ENCODE data around the gene STRIP1.
"Not testable (repeated sequence)": the region's sequence is repeated elsewhere in the genome, so short reads cannot be mapped to it uniquely, and the experiment has no call there.

The STRIP1 gene

DNA sequence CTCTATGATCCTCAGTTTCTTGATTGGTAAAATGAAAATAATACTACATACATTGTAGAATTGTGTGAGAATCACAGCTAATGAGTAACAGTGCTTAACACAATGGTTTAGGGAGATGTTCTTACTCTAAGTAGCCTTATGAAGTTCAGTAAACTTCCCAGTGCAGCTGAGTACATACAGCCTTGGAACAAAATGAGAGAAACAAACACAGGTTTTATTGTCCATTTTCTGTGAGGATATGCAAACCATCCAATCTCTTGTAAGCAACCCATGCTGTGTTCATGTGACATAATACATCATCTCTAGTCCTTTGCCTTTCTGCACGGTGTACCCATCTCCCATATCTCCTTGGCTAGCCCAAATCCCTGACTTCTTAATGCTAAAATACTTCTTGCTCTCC, 14.7 kb upstream of the STRIP1 start:
- in situ Hi-C loops (cut with MboI; ENCODE audit: low sequenced_read_pairs), result no loop called here
- Histone ChIP-seq H3K36me3 (replicated peaks) (peaks cover 83% of the 10 kb centered on the region), H3K27me3 (ENCODE audit: low read depth) (no peaks in the 10 kb centered on the region), H3K9me3 (no peaks in the 10 kb centered on the region), H3K4me1 (no peaks in the 10 kb centered on the region), H3K4me3 (no peak overlapping the region)
- no peak for DNase-seq (ENCODE audit: low spot score in 2 of 2)

DNA sequence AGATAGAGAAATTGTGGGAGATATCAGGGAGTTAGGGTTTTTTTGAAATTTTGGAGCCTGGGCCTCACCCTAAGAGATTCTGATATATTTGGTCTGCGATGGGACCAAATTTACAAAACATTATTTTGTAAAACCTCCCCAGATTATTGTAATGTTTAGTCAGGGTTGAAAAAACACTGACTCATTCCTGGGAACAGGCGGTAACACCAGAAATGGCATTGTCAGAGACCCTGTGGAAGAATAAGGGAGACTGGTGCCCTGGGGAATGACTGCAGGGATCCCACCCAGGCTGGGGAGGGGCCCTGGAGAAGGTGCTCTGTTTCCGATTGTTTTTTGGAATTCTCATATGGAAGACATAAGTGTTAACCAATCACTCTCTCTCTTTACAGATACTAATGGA, 13.1 kb upstream of the STRIP1 start:
- in situ Hi-C loops (cut with MboI; ENCODE audit: low sequenced_read_pairs), result no loop called here
- no peak overlapping the region for H3K4me3 ChIP-seq
- no peaks in the 10 kb centered on the region for H3K27me3 ChIP-seq (ENCODE audit: low read depth)
- H3K36me3 ChIP-seq (replicated peaks), result peaks cover 68% of the 10 kb centered on the region
- H3K4me1 ChIP-seq, result no peaks in the 10 kb centered on the region
- DNase-seq (ENCODE audit: low spot score in 2 of 2), result no peak
- no peaks in the 10 kb centered on the region for H3K9me3 ChIP-seq

DNA sequence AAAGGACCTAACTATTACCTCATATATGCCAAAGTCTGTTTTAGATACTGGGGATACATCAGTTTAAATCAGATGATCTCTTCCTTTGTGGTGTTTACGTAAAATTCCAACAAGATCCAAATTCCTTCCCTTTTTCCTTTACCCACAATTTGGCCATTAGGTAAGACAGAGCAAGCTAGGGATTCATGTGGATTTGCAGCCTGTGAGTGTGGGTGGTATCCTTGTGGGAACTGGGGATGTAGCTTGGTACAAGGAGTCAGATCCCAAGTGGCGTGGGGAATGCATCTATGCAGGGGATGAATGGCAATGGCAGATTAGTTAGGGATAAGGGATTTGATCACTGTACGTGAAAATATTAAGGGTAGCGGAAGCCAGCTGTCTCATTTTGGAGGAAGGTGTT, 9.8 kb upstream of the STRIP1 start:
- in situ Hi-C loops (cut with MboI; ENCODE audit: low sequenced_read_pairs), result no loop called here
- Histone ChIP-seq H3K27me3 (ENCODE audit: low read depth) (no peaks in the 10 kb centered on the region), H3K4me3 (no peak overlapping the region), H3K9me3 (no peaks in the 10 kb centered on the region), H3K4me1 (no peaks in the 10 kb centered on the region), H3K36me3 (replicated peaks) (peaks cover 35% of the 10 kb centered on the region)
- no peak for DNase-seq (ENCODE audit: low spot score in 2 of 2)

DNA sequence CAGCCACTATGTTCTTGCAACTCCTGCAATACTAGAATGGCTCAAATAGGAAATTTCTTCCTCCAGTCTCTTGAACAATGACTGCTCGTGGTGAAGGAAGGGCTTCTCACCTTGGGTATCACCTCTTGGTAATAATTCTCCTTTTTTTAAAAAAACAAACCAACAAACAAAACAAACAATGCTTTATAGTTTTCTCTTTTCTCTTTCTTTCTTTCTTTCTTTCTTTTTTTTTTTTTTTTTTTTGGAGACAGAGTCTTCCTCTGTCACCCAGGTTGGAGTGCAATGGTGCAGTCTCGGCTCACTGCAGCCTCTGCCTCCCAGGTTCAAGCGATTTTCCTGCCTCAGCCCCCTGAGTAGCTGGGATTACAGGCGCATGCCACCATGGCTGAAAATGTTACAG, 3.7 kb upstream of the STRIP1 start:
- peaks cover 11% of the 10 kb centered on the region for H3K4me1 ChIP-seq
- H3K9me3 ChIP-seq; H3K27me3 ChIP-seq (ENCODE audit: low read depth); DNase-seq (ENCODE audit: low spot score in 2 of 2); H3K4me3 ChIP-seq; in situ Hi-C loops (cut with MboI; ENCODE audit: low sequenced_read_pairs); H3K36me3 ChIP-seq (replicated peaks): not testable (repeated sequence)

DNA sequence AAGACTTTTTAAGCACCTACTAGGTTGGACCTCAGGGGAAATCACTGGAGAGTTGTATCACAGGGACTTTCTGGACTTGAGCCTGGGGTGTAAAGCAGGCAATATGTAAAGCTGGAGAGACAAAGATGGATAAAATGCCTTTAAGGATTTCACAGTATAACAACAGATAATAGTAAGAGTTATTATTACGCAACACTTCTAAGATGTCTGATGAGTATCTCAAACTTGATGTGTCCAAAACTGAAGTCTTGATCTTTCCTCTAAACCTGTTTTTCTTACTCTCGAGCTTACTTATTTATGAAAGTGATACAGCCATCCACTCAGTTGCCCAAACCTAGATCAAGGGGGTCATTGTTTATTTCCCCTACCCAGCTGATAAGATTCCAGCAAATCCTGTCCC, 2.1 kb upstream of the STRIP1 start:
- DNase-seq (ENCODE audit: low spot score in 2 of 2), result no peak
- Histone ChIP-seq H3K4me3 (no peak overlapping the region), H3K4me1 (peaks cover 11% of the 10 kb centered on the region), H3K36me3 (replicated peaks) (peaks cover 8% of the 10 kb centered on the region), H3K27me3 (ENCODE audit: low read depth) (no peaks in the 10 kb centered on the region), H3K9me3 (no peaks in the 10 kb centered on the region)
- in situ Hi-C loops (cut with MboI; ENCODE audit: low sequenced_read_pairs), result no loop called here

DNA sequence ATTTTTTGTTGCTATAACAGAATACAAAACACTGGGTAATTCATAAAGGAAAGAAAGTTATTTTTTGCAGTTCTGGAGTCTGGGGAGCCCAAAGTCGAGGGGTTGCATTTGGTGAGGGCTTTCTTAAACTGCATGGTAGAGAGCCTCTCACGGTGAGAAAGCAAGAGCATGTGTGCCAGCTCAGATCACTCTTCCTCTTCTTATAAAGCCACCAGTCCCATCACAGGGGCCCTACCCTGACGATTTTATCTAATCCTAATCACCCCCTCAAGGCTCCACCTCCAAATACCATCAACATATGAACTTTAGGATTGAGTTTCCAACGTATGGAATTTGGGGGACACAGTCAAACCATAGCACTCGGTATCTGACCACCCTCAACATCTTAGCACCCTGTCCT, 1.0 kb upstream of the STRIP1 start:
- Histone ChIP-seq H3K27me3 (ENCODE audit: low read depth) (no peaks in the 10 kb centered on the region), H3K9me3 (no peaks in the 10 kb centered on the region), H3K4me1 (peaks cover 11% of the 10 kb centered on the region), H3K36me3 (replicated peaks) (peaks cover 17% of the 10 kb centered on the region), H3K4me3 (no peak overlapping the region)
- in situ Hi-C loops (cut with MboI; ENCODE audit: low sequenced_read_pairs), result no loop called here
- no peak for DNase-seq (ENCODE audit: low spot score in 2 of 2)

DNA sequence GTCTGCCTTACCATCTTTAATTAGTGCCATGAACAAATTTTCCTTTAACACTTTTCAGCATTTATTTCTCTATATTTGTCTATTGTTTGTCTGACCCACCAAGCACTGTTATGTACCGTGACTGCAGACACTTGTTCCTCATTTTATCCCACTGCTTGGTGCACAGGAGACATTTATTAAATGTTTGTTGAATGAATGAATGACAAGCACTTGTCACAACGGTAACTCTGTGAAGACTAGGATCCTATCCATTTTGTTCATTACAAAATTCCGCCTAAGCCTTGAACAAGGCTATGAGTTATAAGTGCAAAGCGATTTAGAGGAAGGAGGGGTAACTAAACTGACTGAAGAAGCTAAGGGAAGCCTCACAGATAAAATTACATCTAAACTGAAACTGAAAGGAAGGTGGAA, 379 bp upstream of the STRIP1 start:
- Histone ChIP-seq H3K36me3 (replicated peaks) (peaks cover 23% of the 10 kb centered on the region), H3K4me3 (peak overlapping the region; percentile 90), H3K4me1 (peaks cover 11% of the 10 kb centered on the region), H3K27me3 (ENCODE audit: low read depth) (no peaks in the 10 kb centered on the region), H3K9me3 (no peaks in the 10 kb centered on the region)
- in situ Hi-C loops (cut with MboI; ENCODE audit: low sequenced_read_pairs), result no loop called here
- no peak for DNase-seq (ENCODE audit: low spot score in 2 of 2)

DNA sequence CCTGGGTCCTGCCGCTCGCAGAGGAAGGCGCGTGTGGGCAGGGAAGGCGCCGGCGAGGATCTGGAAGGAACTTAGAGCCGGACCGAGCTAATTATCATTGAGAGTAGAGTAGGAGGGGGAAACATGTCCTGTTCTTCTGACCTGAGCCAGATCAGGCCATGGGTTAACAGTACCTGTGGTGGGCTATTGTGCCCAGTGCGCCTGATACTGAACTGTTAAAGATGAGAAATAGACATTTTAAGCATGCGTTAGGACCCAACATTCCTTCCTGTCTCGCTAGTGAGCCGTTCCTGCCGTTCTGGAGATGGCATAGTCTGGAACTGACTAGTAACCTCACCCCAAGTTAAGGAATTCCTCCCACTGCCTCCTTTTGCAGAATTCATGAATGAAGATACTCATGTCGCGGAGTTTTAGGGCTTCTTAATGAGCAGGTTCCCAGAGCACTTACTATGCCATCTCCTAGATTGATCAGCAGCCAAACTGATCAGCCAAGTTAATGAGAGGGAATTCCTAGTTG, 870 bp downstream of the STRIP1 start:
- Histone ChIP-seq H3K27me3 (ENCODE audit: low read depth) (no peaks in the 10 kb centered on the region), H3K9me3 (no peaks in the 10 kb centered on the region), H3K4me3 (peak overlapping the region; percentile 90), H3K36me3 (replicated peaks) (peaks cover 35% of the 10 kb centered on the region), H3K4me1 (peaks cover 11% of the 10 kb centered on the region)
- in situ Hi-C loops (cut with MboI; ENCODE audit: low sequenced_read_pairs), result no loop called here
- DNase-seq (ENCODE audit: low spot score in 2 of 2), result no peak

DNA sequence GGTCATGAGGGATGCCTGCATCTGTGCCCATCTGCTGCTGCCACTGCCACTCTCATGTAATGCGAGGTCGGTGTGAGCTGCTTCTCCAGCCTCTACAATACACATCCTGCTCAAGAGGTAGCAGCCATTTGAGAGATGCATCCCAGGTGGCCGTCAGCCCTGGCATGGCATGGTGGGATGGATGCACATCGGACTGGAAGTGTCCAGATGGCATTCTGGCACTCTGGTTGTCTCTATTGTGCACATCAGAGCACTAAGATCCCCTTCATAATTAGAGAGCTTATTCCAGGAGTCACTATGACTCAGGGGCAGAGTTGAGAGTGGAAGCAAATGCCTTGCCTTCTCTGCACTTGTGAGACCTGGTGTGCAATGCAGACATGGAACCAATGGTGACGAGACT, 3.8 kb downstream of the STRIP1 start:
- in situ Hi-C loops (cut with MboI; ENCODE audit: low sequenced_read_pairs), result no loop called here

DNA sequence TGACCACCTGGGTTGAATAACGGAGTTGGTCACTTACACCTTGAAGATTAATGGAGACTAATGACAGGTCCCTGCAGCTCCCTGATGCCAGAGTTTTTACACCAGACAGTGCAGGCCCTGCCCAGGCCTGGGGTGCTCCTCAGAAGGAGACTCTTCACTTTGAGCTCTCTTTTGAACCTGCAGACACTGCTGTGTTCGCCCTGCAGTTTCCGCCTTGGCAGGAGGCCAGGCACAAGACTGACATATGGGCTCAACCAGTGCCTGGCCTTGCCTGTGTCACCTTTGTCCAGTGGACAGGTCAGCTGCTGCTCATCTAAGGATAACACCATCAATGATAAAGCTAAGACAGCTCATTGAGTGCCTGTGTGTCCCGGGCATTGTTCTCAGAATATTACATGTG, 5.2 kb downstream of the STRIP1 start:
- Histone ChIP-seq H3K27me3 (ENCODE audit: low read depth) (no peaks in the 10 kb centered on the region), H3K4me3 (no peak overlapping the region), H3K9me3 (no peaks in the 10 kb centered on the region), H3K4me1 (no peaks in the 10 kb centered on the region), H3K36me3 (replicated peaks) (peaks cover 79% of the 10 kb centered on the region)
- no peak for DNase-seq (ENCODE audit: low spot score in 2 of 2)
- in situ Hi-C loops (cut with MboI; ENCODE audit: low sequenced_read_pairs), result no loop called here

More for the DNA sequence above, 3.8 kb downstream of the STRIP1 start:
- no peaks in the 10 kb centered on the region for H3K27me3 ChIP-seq (ENCODE audit: low read depth)
- no peak overlapping the region for H3K4me3 ChIP-seq
- no peaks in the 10 kb centered on the region for H3K9me3 ChIP-seq
- H3K36me3 ChIP-seq (replicated peaks), result peaks cover 65% of the 10 kb centered on the region
- peaks cover 3% of the 10 kb centered on the region; the same call in 1 of the 2 replicates for H3K4me1 ChIP-seq
- DNase-seq (ENCODE audit: low spot score in 2 of 2), result no peak

DNA sequence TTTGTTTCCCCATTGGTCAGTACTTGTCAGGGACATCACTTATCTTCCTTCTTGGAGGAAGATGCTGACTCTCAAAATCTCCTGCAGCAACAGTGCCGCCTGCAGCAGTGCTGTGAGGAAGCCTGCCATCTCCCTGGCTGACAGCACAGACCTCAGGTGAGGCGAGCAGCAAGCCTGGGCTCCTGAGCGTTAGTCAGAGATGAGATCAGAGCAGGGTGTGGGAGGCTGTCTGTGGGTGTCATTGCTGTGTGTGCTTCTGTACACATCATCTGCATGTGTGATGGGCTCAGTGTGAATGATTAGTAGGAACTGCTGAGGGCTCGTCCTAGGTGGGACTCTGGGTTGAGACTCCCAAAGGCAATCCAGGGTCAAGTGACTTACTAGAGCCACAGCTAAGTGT, 6.1 kb downstream of the STRIP1 start:
- no peak for DNase-seq (ENCODE audit: low spot score in 2 of 2)
- no peaks in the 10 kb centered on the region for H3K9me3 ChIP-seq
- no peaks in the 10 kb centered on the region for H3K4me1 ChIP-seq
- peaks cover 86% of the 10 kb centered on the region for H3K36me3 ChIP-seq (replicated peaks)
- in situ Hi-C loops (cut with MboI; ENCODE audit: low sequenced_read_pairs), result no loop called here
- no peaks in the 10 kb centered on the region for H3K27me3 ChIP-seq (ENCODE audit: low read depth)
- no peak overlapping the region for H3K4me3 ChIP-seq

DNA sequence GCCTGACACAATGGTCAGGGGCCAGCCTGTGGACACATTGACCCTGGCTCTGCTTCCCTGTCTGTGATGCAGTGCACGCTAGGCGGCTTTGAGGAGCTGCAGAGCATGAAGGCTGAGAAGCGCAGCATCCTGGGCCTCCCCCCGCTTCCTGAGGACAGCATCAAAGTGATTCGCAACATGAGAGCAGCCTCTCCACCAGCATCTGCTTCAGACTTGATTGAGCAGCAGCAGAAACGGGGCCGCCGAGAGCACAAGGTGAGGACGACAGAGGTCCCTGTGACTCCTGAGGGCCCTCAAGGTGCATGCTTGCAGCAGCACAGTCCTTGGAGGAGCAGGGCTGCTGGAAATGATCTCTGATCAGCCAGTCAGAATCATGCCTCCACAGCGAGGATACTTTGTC, 8.6 kb downstream of the STRIP1 start:
- no peaks in the 10 kb centered on the region for H3K27me3 ChIP-seq (ENCODE audit: low read depth)

DNA sequence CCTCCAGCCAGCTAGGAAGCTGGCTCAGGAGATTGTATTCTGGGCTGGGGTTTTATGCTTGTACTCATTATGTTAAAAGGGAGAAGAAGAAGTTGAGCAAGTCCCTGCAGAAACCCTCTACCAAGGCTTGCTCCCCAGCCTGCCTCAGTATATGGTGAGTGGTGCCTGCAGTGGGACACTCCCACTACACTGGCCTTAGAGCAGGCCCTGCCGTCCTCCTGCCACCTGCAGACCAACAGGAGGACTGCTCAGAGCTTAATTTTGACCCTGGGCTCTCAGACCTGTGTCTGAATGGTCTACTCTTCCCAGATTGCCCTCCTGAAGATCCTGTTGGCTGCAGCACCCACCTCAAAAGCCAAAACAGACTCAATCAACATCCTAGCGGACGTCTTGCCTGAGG, 13.0 kb downstream of the STRIP1 start:
- no peak for DNase-seq (ENCODE audit: low spot score in 2 of 2)
- in situ Hi-C loops (cut with MboI; ENCODE audit: low sequenced_read_pairs), result no loop called here
- H3K9me3 ChIP-seq, result no peaks in the 10 kb centered on the region
- H3K4me1 ChIP-seq, result no peaks in the 10 kb centered on the region
- H3K4me3 ChIP-seq, result no peak overlapping the region
- H3K36me3 ChIP-seq (replicated peaks), result peaks cover 92% of the 10 kb centered on the region
- H3K27me3 ChIP-seq (ENCODE audit: low read depth), result no peaks in the 10 kb centered on the region

More for the DNA sequence above, 8.6 kb downstream of the STRIP1 start:
- Histone ChIP-seq H3K9me3 (no peaks in the 10 kb centered on the region), H3K36me3 (replicated peaks) (peaks cover 95% of the 10 kb centered on the region), H3K4me1 (no peaks in the 10 kb centered on the region), H3K4me3 (no peak overlapping the region)
- no peak for DNase-seq (ENCODE audit: low spot score in 2 of 2)
- in situ Hi-C loops (cut with MboI; ENCODE audit: low sequenced_read_pairs), result no loop called here

DNA sequence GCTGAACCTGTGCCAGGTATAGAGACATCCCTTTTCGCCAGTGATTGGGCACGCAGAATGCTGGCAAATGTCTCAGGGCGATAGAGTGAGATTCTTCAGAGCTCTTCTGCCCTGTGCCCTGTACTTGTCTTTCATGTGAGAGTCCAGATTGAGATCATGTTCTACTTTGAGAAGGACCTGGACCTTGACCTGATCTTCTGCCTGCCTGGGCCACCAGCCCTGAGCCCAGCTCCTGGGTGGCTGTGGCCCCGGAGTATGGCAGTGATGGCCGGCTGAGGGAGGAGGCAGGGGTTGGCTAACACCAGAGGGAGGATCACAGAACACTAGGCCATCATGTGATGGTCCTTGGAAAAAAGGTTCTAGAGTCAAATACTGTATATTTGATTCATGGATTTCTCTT, 13.8 kb downstream of the STRIP1 start:
- no peaks in the 10 kb centered on the region for H3K9me3 ChIP-seq
- H3K27me3 ChIP-seq (ENCODE audit: low read depth), result no peaks in the 10 kb centered on the region
- no peak for DNase-seq (ENCODE audit: low spot score in 2 of 2)
- H3K4me1 ChIP-seq, result no peaks in the 10 kb centered on the region
- in situ Hi-C loops (cut with MboI; ENCODE audit: low sequenced_read_pairs), result no loop called here
- peaks cover 92% of the 10 kb centered on the region for H3K36me3 ChIP-seq (replicated peaks)
- H3K4me3 ChIP-seq, result no peak overlapping the region

DNA sequence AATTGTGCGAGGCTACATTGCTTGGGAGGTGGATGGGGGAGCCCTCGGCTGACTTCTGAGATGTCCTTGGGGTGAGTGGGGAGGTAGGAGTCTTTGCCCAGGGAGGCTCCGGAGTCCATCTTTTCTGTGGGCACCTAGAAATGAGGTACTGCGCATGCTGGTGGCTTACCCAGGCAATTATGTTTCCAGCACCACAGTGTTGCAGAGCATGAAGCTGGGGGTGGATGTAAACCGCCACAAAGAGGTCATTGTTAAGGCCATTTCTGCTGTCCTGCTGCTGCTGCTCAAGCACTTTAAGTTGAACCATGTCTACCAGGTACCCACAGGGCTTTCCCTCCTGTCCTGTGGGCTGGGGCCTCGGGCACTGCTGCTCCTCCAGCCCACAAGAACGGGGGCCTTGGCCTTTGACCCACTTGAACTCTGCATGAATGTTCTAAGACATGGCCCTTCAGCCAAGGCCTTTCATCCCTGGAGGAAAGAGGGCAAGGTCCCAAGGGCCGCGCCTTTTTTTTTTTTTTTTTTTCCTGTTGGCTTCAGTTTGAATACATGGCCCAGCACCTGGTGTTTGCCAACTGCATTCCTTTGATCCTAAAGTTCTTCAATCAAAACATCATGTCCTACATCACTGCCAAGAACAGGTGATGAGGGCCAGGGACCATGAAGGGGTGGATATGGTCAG, 14.6 kb downstream of the STRIP1 start:
- in situ Hi-C loops (cut with MboI; ENCODE audit: low sequenced_read_pairs), result no loop called here
- no peak overlapping the region for H3K4me3 ChIP-seq
- no peaks in the 10 kb centered on the region for H3K4me1 ChIP-seq
- H3K27me3 ChIP-seq (ENCODE audit: low read depth), result no peaks in the 10 kb centered on the region
- H3K9me3 ChIP-seq, result no peaks in the 10 kb centered on the region
- DNase-seq (ENCODE audit: low spot score in 2 of 2), result no peak
- H3K36me3 ChIP-seq (replicated peaks), result peaks cover 92% of the 10 kb centered on the region

All from HAP-1 (cell line).